Measurements from ENCODE around the gene C6orf89. TPM values are rescaled to one million over a fixed set of nuclear protein-coding genes. Genes with fewer than 3 reads are reported as not detected.

The C6orf89 gene
- total RNA-seq, 1 experiment from 2014 or later = 22.6 TPM

- intact Hi-C loops (cut with micrococcal nuclease; ENCODE audit: unreplicated experiment) = no loop called here
Observed at GRCh38 chr6:36871686-36872085, 14.1 kb upstream of the C6orf89 start.

GRCh38 chr6:36873115-36873514 lies 12.6 kb upstream of the C6orf89 start:
- POLR2A ChIA-PET (ENCODE audit: low non-redundant PET) = no interaction called here
- H3K4me3 ChIP-seq (ENCODE audit: low read depth, low read length, poor library complexity, severe bottlenecking) = peak overlapping the region; percentile 75
- TF ChIP-seq, protein P1, sequence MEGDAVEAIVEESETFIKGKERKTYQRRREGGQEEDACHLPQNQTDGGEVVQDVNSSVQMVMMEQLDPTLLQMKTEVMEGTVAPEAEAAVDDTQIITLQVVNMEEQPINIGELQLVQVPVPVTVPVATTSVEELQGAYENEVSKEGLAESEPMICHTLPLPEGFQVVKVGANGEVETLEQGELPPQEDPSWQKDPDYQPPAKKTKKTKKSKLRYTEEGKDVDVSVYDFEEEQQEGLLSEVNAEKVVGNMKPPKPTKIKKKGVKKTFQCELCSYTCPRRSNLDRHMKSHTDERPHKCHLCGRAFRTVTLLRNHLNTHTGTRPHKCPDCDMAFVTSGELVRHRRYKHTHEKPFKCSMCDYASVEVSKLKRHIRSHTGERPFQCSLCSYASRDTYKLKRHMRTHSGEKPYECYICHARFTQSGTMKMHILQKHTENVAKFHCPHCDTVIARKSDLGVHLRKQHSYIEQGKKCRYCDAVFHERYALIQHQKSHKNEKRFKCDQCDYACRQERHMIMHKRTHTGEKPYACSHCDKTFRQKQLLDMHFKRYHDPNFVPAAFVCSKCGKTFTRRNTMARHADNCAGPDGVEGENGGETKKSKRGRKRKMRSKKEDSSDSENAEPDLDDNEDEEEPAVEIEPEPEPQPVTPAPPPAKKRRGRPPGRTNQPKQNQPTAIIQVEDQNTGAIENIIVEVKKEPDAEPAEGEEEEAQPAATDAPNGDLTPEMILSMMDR (conservative IDR thresholded peaks at IDR 0.05; ENCODE audit: low read depth, low read length) = no peak
- no peak for TF ChIP-seq EZH2 (IDR thresholded peaks at IDR 0.05; ENCODE audit: borderline replicate concordance, low read depth, low read length, poor library complexity, severe bottlenecking)
- H3K36me3 ChIP-seq (ENCODE audit: insufficient read depth, low read length, poor library complexity, severe bottlenecking) = peaks cover 25% of the 10 kb centered on the region
- peaks cover 14% of the 10 kb centered on the region for H3K4me1 ChIP-seq (ENCODE audit: insufficient read depth, low read length, poor library complexity, severe bottlenecking)
- H3K27me3 ChIP-seq (replicated peaks; ENCODE audit: insufficient read depth, low read depth, low read length, poor library complexity) = no peaks in the 10 kb centered on the region
- no TSS peak for BruUV-seq (replicated peaks)
- CTCF ChIA-PET = no interaction called here
- H3K27ac ChIP-seq (ENCODE audit: low read depth, low read length, poor library complexity, severe bottlenecking) = no peak overlapping the region
- intact Hi-C loops (cut with micrococcal nuclease; ENCODE audit: unreplicated experiment) = no loop called here
- H3K9me3 ChIP-seq (ENCODE audit: low read depth, low read length, poor library complexity, severe bottlenecking) = no peaks in the 10 kb centered on the region
- no peak for DNase-seq (ENCODE audit: low spot score)

More at GRCh38 chr6:36871686-36872085, 14.1 kb upstream of the C6orf89 start:
- H3K4me3 ChIP-seq (ENCODE audit: low read depth, low read length, poor library complexity, severe bottlenecking) = no peak overlapping the region
- no peak for DNase-seq (ENCODE audit: low spot score)
- H3K36me3 ChIP-seq (ENCODE audit: insufficient read depth, low read length, poor library complexity, severe bottlenecking) = peaks cover 39% of the 10 kb centered on the region
- H3K4me1 ChIP-seq (ENCODE audit: insufficient read depth, low read length, poor library complexity, severe bottlenecking) = peaks cover 14% of the 10 kb centered on the region
- H3K9me3 ChIP-seq (ENCODE audit: low read depth, low read length, poor library complexity, severe bottlenecking) = no peaks in the 10 kb centered on the region
- no peak for TF ChIP-seq EZH2 (IDR thresholded peaks at IDR 0.05; ENCODE audit: borderline replicate concordance, low read depth, low read length, poor library complexity, severe bottlenecking)
- TF ChIP-seq, protein P1 (conservative IDR thresholded peaks at IDR 0.05; ENCODE audit: low read depth, low read length) = no peak
- H3K27ac ChIP-seq (ENCODE audit: low read depth, low read length, poor library complexity, severe bottlenecking) = no peak overlapping the region
- BruUV-seq (replicated peaks) = no TSS peak
- ChIA-PET CTCF (no interaction called here), POLR2A (ENCODE audit: low non-redundant PET) (no interaction called here)
- no peaks in the 10 kb centered on the region for H3K27me3 ChIP-seq (replicated peaks; ENCODE audit: insufficient read depth, low read depth, low read length, poor library complexity)

DNA sequence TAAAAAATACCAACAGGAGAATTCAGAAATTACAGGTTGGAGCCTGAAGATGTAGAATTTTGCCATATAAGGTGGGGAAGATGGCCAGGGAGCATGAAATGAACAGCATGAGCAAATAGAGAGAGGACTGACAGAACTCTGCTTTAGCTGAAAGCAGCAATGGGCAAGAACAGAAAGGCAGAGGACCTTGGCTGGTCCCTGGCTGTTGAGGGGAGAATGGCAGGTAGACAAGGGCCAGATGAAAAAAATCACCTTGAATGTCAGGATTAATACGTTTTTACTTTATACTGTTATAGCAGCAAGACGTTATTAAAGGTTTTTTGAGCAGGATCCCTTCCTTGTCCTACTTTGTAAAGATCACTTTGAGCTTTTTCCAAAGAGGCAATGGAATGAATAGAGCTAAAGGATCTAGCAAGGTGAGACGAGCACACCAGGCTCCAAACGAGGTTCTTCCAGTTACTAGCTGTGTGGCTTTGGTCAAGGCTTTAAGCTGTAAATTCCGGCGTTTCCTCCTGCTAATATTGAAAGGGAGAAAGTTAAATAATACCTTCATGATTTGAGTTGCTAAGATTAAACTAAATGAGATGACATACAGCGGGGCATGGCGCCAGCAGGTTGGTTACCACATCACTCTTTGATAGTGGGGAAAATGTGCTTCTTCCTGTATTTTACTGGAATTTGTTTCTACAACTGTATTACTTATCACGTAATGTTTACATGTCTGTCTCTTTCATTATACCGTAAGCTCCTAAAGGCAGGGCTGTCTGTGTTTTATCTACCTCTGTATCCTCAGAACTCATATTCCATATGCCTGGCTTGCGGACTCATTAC lies 11.9 kb upstream of the C6orf89 start:
- Histone ChIP-seq H3K9me3 (ENCODE audit: low read depth, low read length, poor library complexity, severe bottlenecking) (no peaks in the 10 kb centered on the region), H3K27ac (ENCODE audit: low read depth, low read length, poor library complexity, severe bottlenecking) (peak overlapping the region; percentile 97), H3K4me1 (ENCODE audit: insufficient read depth, low read length, poor library complexity, severe bottlenecking) (peaks cover 14% of the 10 kb centered on the region), H3K4me3 (ENCODE audit: low read depth, low read length, poor library complexity, severe bottlenecking) (peak overlapping the region; percentile 75), H3K36me3 (ENCODE audit: insufficient read depth, low read length, poor library complexity, severe bottlenecking) (peaks cover 20% of the 10 kb centered on the region), H3K27me3 (replicated peaks; ENCODE audit: insufficient read depth, low read depth, low read length, poor library complexity) (no peaks in the 10 kb centered on the region)
- intact Hi-C loops (cut with micrococcal nuclease; ENCODE audit: unreplicated experiment) = no loop called here
- ChIA-PET CTCF (interaction anchor here (1.7 to 3.0 kb wide), 2 partner anchors 12 to 22 kb away, joined by 5 to 12 read pairs; partner anchors contain the start of gene C6orf89), POLR2A (ENCODE audit: low non-redundant PET) (no interaction called here)
- TSS peak; percentile 62 for BruUV-seq (replicated peaks)
- no peak for DNase-seq (ENCODE audit: low spot score)
- TF ChIP-seq, protein P1 (conservative IDR thresholded peaks at IDR 0.05; ENCODE audit: low read depth, low read length) = no peak
- no peak for TF ChIP-seq EZH2 (IDR thresholded peaks at IDR 0.05; ENCODE audit: borderline replicate concordance, low read depth, low read length, poor library complexity, severe bottlenecking)
